Endothelial cell (in vitro differentiated cells): ENCODE results near the gene FAM98C. TPM values are rescaled to one million over a fixed set of nuclear protein-coding genes. Genes with fewer than 3 reads are reported as not detected.

Experiments
- DNase-seq: peaks from one replicate; pipeline ENCODE4 v3.0.0; 2021; ENCODE audit warnings: low spot score
- H3K27ac Mint-ChIP-seq: one replicate; pipeline ENCODE4 v1.8.0; 2021; ENCODE audit warnings: mixed read lengths, inconsistent platforms; ENCODE audit not compliant: unreplicated experiment
- H3K27me3 Mint-ChIP-seq: one replicate; pipeline ENCODE4 v1.8.0; 2021; ENCODE audit warnings: mild to moderate bottlenecking, moderate library complexity, mixed read lengths, inconsistent platforms; ENCODE audit not compliant: unreplicated experiment
- H3K36me3 Mint-ChIP-seq: one replicate; pipeline ENCODE4 v1.8.0; 2021; ENCODE audit warnings: mild to moderate bottlenecking, low read depth, mixed read lengths, inconsistent platforms; ENCODE audit not compliant: unreplicated experiment
- H3K4me1 Mint-ChIP-seq: one replicate; pipeline ENCODE4 v1.8.0; 2021; ENCODE audit warnings: mild to moderate bottlenecking, mixed read lengths, inconsistent platforms; ENCODE audit not compliant: unreplicated experiment
- H3K4me3 Mint-ChIP-seq: one replicate; pipeline ENCODE4 v1.8.0; 2021; ENCODE audit warnings: mild to moderate bottlenecking, mixed read lengths, inconsistent platforms; ENCODE audit not compliant: unreplicated experiment
- H3K9me3 Mint-ChIP-seq: one replicate; pipeline ENCODE4 v1.8.0; 2021; ENCODE audit warnings: mixed read lengths, inconsistent platforms; ENCODE audit not compliant: unreplicated experiment
- total RNA-seq: library from RNA; stranded (reverse); fragmentation: NEBNext Ultra II Directional; extraction: Animal tissue kit (Norgen Biotek cat#: 25700); gene quantifications from one replicate; pipeline ENCODE4 v1.2.1, GENCODE V29; 2021; ENCODE audit not compliant: unreplicated experiment
- TF ChIP-seq, protein P1 (sequence below): fragments of 200-600 bp; sonication (generic); IDR thresholded peaks from one replicate; pipeline ENCODE4 v1.5.0; 2021; ENCODE audit warnings: antibody characterized with exemption; ENCODE audit not compliant: unreplicated experiment

The FAM98C gene
- total RNA-seq, 1 donor from 2014 or later = 10.6 TPM

GRCh38 chr19:38367041-38367440 is 35.9 kb upstream of the FAM98C start:
- Mint-ChIP-seq H3K36me3 (no peaks in the 10 kb centered on the region), H3K27ac (no peak overlapping the region), H3K4me1 (no peaks in the 10 kb centered on the region), H3K4me3 (no peak overlapping the region), H3K9me3 (no peaks in the 10 kb centered on the region), H3K27me3 (peaks cover 8% of the 10 kb centered on the region)
- TF ChIP-seq, protein P1, sequence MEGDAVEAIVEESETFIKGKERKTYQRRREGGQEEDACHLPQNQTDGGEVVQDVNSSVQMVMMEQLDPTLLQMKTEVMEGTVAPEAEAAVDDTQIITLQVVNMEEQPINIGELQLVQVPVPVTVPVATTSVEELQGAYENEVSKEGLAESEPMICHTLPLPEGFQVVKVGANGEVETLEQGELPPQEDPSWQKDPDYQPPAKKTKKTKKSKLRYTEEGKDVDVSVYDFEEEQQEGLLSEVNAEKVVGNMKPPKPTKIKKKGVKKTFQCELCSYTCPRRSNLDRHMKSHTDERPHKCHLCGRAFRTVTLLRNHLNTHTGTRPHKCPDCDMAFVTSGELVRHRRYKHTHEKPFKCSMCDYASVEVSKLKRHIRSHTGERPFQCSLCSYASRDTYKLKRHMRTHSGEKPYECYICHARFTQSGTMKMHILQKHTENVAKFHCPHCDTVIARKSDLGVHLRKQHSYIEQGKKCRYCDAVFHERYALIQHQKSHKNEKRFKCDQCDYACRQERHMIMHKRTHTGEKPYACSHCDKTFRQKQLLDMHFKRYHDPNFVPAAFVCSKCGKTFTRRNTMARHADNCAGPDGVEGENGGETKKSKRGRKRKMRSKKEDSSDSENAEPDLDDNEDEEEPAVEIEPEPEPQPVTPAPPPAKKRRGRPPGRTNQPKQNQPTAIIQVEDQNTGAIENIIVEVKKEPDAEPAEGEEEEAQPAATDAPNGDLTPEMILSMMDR = no peak
- DNase-seq = no peak

DNA sequence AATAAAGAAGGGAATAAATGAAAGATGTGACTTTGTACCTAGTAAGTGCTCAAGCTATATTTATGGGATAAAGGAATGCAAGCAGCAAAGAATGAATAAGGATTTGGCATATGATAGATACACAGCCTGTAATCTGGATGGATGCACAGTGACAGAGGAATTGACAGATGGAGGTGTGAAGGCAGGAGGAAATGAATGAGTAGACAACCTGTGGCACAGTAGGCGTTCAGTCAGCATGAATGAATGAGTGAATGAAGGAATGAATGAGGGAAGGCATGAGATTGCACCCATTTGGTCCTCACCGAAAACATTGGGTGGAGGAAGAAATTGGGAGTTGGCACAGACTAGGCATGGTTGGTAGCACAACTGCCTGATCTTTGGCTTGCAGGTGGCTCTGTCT is 33.3 kb upstream of the FAM98C start:
- peaks cover 4% of the 10 kb centered on the region for H3K4me1 Mint-ChIP-seq
- DNase-seq = no peak
- H3K4me3 Mint-ChIP-seq = no peak overlapping the region
- no peak overlapping the region for H3K27ac Mint-ChIP-seq
- H3K9me3 Mint-ChIP-seq = no peaks in the 10 kb centered on the region
- peaks cover 6% of the 10 kb centered on the region for H3K27me3 Mint-ChIP-seq
- TF ChIP-seq, protein P1 = no peak
- no peaks in the 10 kb centered on the region for H3K36me3 Mint-ChIP-seq

GRCh38 chr19:38370299-38370698 is 32.6 kb upstream of the FAM98C start:
- peaks cover 9% of the 10 kb centered on the region for H3K4me1 Mint-ChIP-seq
- no peaks in the 10 kb centered on the region for H3K36me3 Mint-ChIP-seq
- no peak for DNase-seq
- no peak overlapping the region for H3K27ac Mint-ChIP-seq
- H3K9me3 Mint-ChIP-seq = no peaks in the 10 kb centered on the region
- no peak overlapping the region for H3K4me3 Mint-ChIP-seq
- H3K27me3 Mint-ChIP-seq = peaks cover 5% of the 10 kb centered on the region
- TF ChIP-seq, protein P1 = no peak

- H3K27ac Mint-ChIP-seq = no peak overlapping the region
- H3K9me3 Mint-ChIP-seq = no peaks in the 10 kb centered on the region
- no peaks in the 10 kb centered on the region for H3K36me3 Mint-ChIP-seq
- H3K4me3 Mint-ChIP-seq = no peak overlapping the region
- H3K27me3 Mint-ChIP-seq = peaks cover 5% of the 10 kb centered on the region
- H3K4me1 Mint-ChIP-seq = peaks cover 15% of the 10 kb centered on the region
- TF ChIP-seq, protein P1 = no peak
- no peak for DNase-seq
These were observed 31.8 kb upstream of the FAM98C start for GRCh38 chr19:38371081-38371480.

GRCh38 chr19:38373907-38374331 is 29.0 kb upstream of the FAM98C start:
- DNase-seq = no peak
- TF ChIP-seq, protein P1 = no peak
- H3K9me3 Mint-ChIP-seq = no peaks in the 10 kb centered on the region
- H3K27ac Mint-ChIP-seq = peak overlapping the region; percentile 85
- peak overlapping the region; percentile 91 for H3K4me3 Mint-ChIP-seq
- H3K36me3 Mint-ChIP-seq = no peaks in the 10 kb centered on the region
- H3K4me1 Mint-ChIP-seq = peaks cover 22% of the 10 kb centered on the region
- H3K27me3 Mint-ChIP-seq = peaks cover 5% of the 10 kb centered on the region
